Measurements from ENCODE around the gene SDHA.

DNA sequence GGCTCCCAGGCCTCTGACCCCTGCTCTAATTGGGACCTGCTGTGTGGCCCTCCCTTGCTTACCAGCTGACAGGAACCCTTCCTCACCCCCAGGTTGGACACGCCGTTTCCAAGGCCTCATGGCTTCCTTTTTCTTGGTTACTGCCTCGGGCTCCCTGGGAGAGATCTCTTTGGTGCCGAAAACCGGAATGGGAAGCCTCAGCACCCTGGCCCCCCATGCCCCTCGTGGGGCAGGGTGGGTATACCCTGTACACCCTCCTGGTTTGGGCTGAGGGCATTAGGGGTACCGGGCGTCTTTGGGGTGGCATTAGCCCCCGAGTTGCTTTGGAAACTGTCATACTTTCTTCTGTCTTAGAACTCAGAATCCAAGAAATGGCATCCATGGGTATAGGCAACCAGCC, 37.0 kb upstream of the SDHA start:
- TF ChIP-seq, protein P1, sequence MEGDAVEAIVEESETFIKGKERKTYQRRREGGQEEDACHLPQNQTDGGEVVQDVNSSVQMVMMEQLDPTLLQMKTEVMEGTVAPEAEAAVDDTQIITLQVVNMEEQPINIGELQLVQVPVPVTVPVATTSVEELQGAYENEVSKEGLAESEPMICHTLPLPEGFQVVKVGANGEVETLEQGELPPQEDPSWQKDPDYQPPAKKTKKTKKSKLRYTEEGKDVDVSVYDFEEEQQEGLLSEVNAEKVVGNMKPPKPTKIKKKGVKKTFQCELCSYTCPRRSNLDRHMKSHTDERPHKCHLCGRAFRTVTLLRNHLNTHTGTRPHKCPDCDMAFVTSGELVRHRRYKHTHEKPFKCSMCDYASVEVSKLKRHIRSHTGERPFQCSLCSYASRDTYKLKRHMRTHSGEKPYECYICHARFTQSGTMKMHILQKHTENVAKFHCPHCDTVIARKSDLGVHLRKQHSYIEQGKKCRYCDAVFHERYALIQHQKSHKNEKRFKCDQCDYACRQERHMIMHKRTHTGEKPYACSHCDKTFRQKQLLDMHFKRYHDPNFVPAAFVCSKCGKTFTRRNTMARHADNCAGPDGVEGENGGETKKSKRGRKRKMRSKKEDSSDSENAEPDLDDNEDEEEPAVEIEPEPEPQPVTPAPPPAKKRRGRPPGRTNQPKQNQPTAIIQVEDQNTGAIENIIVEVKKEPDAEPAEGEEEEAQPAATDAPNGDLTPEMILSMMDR (IDR thresholded peaks at IDR 0.05): no peak
- no peak for TF ChIP-seq EZH2 (IDR thresholded peaks at IDR 0.05; ENCODE audit: borderline replicate concordance, insufficient read depth, low read depth, low read length, poor library complexity, severe bottlenecking)

All from B cell (primary cell).